HS-27A (cell line): Measurements from ENCODE around the gene CCDC106.

Experiments
- DNase-seq: peaks from one replicate; pipeline ENCODE4 v3.0.0-alpha.2; 2012; ENCODE audit warnings: low read depth, missing footprints

Gene CCDC106

DNA sequence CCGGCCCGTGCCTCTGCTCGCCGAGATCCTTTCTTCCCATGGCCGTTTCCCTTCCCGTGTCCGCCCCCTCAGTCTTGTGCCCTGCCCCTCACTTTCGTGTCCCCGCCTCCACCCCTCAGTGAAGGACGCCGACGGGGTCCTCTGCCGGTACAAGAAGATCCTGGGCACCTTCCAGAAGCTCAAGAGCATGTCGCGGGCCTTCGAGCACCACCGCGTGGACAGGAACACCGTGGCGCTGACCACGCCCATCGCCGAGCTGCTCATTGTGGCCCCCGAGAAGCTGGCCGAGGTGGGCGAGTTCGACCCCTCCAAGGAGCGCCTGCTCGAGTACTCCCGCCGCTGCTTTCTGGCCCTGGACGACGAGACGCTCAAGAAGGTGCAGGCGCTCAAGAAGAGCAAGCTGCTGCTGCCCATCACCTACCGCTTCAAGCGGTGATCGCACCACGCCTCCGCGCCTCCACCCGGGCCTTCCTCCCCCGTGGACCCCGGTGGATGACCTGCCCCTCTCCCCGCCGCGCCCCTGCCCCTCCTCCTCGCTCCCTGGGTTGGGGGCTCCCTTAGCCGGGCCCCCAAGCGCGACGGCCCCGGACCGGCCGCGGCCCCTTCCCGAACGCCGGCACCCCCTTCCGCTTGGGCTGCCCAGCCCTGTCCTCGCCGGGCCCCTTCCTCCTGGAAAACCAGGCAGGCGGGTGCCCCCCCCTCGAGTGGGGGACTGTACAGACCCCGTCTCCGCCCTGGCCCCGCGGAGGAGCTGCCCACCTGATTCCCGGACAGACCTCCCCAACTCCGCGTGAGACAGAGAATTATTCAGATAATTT is 4.5 kb downstream of the CCDC106 start:
- no peak for DNase-seq

DNA sequence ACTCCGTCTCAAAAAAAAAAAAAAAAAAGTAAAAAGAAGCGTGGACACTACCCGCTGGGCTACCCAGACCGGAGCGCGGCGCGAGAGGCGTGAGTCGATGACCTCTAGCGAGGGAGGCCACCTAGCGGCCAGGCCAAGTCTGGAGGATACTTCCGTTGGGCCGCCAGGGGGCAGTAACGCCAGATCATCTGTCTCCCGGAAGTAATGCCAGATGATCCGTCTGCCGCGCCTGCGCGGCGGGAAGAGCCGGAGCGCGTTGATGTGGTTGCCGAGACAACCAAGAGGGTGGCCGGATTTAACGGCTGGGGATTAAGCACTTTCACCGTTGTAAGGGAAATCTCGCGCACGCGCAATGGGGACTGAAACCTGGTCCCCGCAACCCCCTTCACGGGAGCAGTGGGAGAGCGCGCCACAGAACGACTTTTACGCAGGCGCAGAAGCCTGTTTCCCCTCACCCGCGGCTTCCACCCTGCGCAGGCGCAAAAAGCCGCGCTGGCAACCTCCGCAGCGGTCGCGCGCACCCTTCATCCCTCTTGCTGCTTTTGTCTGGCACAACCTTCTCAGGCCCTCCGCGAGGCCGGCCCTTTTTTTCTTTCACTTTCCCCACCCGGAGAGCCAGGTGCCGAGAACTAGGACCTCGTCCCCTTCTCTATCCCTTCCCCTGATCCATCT is 5.8 kb downstream of the CCDC106 start:
- peak; percentile 99 for DNase-seq

DNA sequence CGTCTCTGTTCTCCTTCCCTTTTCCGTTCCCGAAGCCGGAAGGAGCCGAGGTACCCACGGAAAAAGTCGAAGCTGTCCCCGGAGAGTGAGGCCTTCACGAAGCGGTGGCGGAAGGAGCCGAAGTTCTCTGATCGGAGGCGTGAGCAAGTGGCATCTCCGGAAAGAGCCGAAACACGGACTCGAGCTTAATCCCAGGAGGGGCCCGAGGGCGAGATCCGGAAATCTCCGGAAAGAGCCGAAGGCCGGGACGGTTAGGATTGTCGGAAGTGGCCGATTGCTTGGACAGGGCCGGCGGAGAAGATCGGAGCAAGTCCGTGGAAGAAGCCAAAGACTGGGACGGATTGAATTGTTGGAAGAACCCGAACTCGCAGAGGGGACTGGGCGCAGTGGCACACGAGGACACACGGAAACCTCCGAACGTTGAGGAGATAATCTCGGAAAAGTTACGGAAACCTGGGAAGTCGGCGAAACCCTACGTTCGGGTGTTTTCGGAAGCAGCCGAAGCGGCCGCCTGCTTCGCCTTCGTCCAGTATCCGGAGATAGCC is 6.4 kb downstream of the CCDC106 start:
- DNase-seq, result peak; percentile 100

DNA sequence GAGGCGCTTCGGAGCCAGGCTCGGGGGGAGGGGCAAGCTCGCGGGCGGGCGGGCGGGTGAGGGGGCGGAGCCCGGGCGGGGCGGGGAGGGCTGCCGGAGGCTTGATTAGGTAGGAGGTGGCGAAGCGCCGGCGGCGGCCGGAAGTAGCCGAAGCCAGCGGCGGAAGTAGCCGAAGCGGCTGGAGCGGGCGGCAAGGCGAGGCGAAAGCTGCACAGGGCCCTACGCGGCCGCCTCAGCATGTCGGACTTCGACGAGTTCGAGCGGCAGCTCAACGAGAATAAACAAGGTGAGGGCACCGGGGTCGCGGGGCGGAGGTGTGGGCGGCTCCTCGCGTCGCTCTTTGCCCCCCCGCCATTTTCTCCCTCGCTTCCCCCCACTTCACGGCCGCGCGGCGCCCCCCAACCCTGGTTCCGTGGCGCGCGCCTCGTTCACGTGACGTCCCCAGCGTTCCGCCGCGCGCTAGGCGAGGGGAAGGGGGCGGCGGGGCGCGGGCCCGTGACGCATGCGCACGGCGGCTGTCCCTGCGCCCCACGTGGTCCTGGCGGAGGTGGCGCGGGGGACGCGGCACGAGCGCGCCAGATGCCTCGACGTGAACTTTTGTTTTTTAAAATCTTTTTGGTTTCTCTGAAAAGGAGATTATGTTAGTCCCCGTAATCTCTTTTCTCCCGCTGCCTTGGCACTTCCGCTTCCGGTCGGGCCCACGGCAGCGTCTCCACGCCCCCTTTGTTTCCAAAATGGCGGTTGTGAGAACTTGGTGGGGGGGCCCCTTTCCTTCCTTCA is 7.0 kb downstream of the CCDC106 start, which contains the start of gene U2AF2:
Gene U2AF2 (plus strand): TSS at position 168 of the 780 bp plus-strand sequence. CDS start 70 bp downstream, at position 238.
- peak; percentile 81 for DNase-seq

DNA sequence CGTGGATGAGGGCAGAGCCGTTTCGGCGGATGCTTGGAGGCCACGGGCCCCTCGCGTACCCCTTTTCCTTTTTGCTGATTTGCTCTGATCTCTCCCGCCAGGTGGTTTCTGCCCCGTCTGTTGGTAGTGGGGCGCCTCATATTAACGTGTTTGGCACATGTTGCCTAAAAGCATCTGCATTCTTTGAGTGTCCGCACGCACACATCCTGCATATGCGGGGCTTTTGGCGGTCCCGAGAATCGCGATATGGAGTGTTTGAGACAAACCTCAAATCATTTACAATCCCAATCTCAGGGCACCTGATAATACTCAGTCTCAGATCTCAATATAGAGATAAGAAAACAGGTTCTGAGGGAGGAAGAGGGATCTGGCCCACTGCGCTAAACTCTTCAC is 7.6 kb downstream of the CCDC106 start:
- no peak for DNase-seq

DNA sequence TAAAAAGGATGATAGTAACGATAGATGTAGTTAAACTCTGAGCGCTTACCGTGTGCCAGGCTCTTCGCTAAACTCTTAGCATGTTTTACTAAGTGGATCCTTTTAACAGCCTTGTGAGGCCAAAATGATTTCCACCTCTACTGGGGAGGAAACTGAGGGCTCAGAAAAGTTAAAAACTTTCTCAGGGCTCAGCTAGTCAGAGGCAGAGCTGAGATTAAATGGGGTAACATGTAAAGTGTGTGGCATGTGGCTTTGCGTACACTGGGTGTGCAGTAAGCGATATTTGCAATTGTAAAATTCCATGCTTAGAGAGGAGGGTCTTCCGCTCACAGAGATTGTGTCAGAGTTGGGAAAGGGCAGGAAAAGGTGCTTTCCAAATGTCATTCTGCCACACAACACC is 8.5 kb downstream of the CCDC106 start:
- DNase-seq, result no peak

DNA sequence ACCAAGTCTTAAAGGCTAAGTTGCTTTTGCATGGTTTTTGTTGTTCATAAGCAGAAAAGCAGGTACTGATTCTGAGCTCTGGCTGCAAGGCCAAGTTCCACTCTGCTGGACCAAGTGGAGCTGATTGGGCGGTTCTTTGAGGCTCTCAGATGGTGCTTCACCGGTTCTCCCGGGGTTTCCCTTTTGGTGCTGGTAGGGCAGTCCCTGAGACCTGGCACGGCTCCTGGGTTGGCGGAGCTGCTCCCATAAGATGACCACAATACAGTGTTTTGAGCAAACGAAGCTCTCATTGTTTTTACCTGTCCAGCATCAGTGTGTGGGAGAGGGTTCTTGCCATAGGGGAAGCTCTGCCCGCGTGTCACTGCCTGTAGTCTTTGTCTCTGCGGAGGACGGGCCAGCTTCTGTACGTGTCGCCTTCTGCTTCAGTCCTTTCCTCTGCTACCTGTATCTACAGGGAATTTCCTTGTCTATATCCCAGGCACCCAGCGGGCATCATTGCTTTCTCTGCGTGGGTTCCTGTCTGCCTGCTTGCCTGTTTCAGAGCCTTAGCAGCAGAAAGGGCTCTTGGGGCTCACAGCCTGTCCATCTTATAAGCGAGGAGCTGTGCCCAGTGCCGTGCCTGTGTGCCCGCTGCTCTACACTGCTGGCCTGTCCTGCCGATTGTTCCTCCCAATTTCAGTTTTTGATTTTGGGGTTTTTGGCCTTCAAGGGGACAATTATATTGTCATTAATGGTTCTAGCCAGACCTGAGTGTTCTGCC is 9.2 kb downstream of the CCDC106 start:
- no peak for DNase-seq

DNA sequence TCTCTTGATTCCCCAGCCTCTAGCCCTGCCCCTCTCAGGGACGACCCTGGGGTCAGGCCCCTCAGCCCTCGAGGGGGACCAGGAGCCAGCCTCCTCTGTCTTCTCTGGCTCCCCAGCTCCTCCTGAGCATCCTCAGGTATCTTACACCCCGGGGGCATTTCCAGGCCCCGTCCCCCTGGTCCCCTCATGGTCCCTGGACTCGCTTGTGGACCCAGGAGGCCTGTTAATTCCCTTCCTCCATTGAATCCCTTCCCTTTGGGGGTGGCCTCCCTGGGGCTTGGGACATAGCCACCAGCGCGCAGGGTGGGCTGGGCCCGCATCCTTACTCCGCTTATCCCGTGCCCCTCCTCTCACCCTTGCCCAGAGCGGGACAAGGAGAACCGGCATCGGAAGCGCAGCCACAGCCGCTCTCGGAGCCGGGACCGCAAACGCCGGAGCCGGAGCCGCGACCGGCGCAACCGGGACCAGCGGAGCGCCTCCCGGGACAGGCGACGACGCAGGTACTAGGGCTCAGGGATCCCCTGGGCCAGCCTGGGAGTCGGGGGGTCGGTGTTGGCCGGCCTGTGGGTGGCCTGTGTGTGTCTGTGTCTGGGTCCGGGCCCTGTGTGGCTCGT is 10.9 kb downstream of the CCDC106 start:
- DNase-seq, result no peak

DNA sequence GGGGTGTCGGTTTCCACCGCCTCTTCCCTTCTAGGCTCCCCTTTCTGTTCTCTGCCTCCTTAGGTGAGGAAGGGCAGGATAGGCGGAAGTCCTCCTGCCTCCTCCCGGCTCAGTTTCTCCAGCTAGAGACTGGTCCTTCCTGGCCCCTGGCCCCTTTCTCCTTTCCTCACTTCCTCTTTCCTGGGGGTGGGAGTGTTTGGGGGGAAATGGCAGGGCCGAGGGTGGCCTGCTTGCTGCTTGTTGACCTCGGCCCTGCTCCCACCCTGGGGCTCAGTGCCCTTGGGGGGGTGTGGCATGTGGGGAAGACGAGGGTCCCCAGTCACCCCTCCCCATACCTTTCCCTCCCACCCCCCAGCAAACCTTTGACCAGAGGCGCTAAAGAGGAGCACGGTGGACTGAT is 11.8 kb downstream of the CCDC106 start:
- DNase-seq, result no peak

DNA sequence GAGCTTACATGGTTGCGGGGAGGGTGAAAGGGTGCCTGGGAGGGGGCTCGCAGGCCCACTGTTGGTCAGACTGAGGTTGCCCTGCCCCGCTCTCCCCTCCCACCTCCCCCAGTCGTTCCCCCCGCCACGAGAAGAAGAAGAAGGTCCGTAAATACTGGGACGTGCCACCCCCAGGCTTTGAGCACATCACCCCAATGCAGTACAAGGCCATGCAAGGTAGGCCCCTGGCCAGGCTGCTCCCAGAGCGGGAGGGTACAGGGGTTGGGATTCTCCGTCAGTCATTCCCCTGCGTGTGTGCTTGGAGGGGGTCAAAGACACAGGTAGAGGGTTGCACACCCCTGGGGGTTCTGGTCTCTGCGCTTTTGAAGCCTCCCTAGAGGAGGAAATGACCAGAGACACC is 12.4 kb downstream of the CCDC106 start:
- DNase-seq, result no peak

DNA sequence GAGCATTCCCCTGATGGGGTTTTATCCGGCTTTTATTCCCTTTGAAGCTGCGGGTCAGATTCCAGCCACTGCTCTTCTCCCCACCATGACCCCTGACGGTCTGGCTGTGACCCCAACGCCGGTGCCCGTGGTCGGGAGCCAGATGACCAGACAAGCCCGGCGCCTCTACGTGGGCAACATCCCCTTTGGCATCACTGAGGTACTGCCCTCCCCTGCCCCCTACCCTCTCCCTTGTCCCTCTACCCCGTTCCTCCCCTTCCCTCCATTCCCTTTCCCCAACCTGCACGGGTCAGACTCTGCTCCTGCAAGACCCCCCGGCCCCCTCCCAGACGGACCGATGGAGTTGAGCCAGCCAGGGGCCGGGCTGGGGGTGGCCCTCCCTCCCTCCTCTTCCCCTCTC is 13.0 kb downstream of the CCDC106 start:
- no peak for DNase-seq

DNA sequence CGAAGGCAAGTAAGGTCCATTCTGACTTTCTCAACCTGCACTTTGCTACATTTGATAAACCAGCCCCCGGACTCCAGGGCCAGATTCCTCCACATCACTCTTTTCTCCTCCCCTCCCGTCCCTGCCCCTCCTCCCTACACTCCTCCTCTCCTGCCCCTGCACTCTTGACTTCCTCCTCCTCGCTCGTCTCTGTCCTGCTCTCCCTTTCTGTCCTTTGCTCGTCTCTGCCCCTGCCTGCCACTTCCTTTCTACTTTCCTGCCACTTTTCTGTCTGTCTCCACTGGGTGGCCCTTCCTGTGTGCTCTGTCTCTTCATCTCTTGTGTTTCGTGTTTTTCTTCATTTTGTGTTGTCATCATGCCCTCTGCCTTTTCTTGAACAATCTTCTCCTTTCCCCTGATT is 13.8 kb downstream of the CCDC106 start:
- no peak for DNase-seq

DNA sequence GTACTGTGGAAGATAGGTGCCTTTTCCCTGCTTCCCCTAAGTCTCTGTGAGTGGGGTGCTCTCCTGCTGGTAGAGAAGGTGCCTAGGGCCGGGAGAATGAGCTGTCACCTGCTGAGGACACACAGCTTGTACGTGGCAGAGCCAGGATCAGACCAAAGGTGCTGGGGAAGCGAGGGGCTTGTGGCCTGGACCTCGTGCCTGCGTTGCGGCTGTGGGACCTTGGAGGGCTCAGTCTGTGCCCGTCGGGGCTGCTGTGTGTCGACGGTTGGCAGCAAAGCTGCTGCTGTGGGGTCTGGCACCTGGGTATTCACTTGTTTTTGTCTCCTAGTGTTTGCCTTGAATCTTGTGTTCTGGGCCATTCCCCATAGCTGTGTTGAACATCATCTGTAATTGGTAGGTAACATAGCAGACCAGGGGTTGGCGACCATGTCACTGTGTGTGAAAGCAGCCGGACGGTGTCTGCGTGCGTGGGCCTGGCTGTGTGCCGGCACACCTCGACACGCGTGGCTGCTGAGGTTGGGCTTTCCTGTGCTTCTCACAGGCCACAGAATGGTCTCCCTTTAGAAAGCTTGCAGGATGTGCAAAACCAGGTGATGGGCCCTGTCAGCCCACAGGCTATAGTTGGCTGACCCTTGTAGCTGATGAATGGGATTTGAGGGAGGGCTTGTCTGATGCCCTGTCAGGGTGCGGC is 16.0 kb downstream of the CCDC106 start:
- DNase-seq, result no peak

DNA sequence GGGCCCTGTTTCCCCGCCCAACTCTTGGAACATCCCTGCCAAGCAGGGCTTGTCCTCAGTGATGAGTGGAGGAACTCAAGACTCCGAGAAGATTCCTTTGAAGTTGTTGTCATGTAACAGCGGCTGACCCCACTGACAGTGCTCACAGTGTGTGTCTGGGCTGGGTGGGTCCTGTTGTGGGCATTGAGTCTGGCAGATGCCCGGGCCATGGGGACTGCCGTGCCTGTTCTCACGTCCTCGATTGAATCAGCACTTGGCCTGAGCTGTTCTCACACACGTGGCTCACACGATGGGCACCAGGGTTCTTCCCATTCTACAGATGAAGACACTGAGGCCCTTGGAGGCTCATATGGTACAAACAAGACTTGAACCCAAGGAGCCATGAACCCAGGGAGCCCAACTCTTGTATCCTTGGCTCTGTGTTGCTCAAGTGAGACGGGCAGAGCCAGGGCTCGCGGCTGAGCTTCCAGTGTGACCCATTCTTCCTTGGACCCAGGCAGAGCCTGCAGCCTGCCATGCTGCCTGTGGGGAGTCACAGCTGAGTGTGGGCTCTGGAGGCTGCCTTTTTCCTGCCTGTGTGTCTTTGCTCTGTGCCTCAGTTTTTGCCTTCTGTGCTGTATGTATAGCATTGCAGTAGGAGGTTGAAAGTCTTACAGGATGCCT is 18.5 kb downstream of the CCDC106 start:
- DNase-seq, result no peak

DNA sequence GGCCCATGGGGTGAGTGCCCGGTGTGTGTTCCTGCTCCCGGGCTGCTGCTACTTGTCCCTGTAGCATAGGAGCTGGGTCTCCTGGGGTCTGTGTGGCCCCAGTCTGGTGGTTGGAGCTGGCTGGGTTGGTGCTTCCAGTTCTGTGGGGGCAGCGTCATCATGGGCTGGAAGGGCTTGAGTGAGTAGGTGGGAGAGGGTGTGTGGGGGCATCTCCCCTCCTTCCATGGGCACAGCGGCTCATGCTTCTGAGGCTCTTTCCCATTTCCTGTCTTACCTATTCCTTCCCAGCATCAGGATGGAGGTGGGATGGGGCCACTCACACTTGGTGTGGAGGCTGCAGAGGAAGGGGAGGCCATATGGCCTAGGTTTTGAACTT is 19.0 kb downstream of the CCDC106 start:
- DNase-seq, result no peak

DNA sequence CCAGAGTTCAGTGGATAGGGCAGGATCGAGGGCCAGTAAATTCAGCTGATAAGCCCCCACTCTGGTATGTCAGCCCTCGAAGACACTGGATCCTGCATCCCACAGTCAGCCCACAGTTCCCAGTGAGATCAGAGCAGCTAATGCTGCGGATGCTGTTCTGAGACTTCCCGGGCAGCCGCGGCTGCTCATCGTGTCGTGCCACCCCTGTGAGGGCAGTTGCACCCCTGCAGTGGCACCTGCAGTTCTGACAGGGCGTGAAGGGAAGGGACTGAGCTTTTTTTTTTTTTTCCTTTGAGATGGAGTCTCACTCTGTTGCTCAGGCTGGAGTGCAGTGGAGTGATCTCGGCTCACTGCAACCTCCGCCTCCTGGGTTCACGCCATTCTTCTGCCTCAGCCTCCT is 19.5 kb downstream of the CCDC106 start:
- DNase-seq, result no peak

DNA sequence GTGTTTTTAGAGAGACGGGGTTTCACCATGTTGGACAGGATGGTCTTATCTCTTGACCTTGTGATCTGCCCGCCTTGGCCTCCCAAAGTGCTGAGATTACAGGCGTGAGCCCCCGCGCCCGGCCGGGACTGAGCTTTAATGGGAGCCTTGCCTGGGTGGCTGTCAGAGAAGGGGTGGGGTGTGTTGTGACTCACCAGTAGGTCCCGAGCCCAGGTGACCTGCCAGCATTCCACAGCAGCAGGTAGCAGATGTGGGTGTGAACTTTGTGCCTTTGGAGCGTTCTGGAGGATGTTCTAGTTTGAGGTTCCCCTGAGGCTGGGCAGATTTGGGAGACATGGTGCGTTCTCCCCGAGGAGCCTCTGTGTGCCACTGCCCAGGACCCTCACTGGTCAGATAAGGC is 19.9 kb downstream of the CCDC106 start:
- no peak for DNase-seq

DNA sequence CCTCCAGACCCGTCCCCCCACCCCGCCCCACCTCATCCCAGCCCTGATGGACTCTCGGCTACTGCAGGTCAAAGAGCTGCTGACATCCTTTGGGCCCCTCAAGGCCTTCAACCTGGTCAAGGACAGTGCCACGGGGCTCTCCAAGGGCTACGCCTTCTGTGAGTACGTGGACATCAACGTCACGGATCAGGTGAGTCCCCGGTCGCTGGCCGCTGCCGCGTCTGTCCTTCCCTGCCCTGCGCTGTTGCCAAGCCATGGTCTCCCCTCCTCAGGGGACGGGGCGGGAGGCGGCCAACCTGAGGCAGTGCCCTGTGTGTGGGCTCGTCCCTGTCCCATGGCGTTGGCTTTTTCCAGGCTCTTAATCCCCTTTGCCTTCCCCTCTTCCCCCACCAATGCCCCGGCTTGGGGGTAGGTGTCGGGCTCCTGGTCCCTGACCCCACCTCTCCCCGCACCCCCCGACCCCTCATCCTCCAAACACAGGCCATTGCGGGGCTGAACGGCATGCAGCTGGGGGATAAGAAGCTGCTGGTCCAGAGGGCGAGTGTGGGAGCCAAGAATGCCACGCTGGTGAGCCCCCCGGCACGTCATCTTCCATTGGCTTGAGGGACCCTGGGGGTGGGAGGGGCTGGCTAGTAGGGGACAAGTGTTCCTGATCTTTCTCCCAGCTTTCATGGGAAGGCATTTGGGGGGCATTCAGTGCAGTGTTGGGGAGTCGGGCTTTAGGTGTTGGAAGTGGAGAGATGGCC is 20.8 kb downstream of the CCDC106 start:
- DNase-seq, result no peak
